Measurements from ENCODE around the gene ST7.

DNA sequence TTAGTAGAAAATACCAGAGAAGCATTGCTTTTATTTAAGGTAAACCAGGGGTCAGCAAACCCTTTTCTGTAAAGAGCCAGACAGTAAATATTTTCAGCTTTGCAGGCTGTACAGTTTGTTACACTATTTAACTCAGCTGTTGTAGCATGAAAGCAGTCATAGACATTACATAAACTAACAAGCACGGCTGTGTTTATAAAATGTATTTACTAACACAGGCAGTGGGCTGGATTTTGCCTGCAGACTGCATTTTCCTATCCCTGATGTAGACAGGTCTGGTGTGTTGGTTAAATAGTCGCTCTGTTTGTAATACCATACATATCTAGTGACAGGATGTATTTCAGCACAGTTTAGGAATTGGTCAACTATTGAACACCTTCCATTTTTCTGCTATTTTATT lies 129.3 kb downstream of the ST7 start:
- TF ChIP-seq, protein P1, sequence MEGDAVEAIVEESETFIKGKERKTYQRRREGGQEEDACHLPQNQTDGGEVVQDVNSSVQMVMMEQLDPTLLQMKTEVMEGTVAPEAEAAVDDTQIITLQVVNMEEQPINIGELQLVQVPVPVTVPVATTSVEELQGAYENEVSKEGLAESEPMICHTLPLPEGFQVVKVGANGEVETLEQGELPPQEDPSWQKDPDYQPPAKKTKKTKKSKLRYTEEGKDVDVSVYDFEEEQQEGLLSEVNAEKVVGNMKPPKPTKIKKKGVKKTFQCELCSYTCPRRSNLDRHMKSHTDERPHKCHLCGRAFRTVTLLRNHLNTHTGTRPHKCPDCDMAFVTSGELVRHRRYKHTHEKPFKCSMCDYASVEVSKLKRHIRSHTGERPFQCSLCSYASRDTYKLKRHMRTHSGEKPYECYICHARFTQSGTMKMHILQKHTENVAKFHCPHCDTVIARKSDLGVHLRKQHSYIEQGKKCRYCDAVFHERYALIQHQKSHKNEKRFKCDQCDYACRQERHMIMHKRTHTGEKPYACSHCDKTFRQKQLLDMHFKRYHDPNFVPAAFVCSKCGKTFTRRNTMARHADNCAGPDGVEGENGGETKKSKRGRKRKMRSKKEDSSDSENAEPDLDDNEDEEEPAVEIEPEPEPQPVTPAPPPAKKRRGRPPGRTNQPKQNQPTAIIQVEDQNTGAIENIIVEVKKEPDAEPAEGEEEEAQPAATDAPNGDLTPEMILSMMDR (conservative IDR thresholded peaks at IDR 0.05; ENCODE audit: low read length) = no peak
- TF ChIP-seq EZH2phosphoT487 (IDR thresholded peaks at IDR 0.05; ENCODE audit: borderline replicate concordance) = no peak
